Activated CD4-positive, CD25-positive, alpha-beta regulatory T cell treated with anti-CD3 and anti-CD28 coated beads, Interleukin-2, amount 50 U/mL, for 72 hours (primary cell): Measurements from ENCODE around the gene SKP2.

Experiments
- DNase-seq: peaks from one replicate; pipeline ENCODE4 v3.0.0; 2021

The SKP2 gene

GRCh38 chr5:36202521-36202961 is 50.6 kb downstream of the SKP2 start:
- DNase-seq = no peak

DNA sequence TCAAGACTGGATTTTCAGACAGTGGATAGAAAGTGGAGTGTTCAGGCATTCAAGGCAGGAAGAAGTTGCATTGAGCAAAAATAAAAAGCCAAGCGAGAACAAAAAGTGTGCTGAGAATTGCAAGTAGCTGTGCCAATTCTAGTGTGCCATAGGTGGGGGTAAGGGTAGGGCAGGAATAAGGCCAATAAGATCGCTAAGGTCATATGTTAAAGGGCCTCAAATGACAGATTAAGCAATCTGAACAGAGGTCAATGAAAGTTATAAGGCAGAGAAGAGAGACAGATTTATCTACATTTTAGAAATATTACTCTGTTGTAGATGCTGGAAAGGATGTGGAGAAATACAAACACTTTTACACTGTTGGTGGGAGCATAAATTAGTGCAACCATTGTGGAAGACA is 53.4 kb downstream of the SKP2 start:
- no peak for DNase-seq

GRCh38 chr5:36206913-36207312 is 55.0 kb downstream of the SKP2 start:
- no peak for DNase-seq

DNA sequence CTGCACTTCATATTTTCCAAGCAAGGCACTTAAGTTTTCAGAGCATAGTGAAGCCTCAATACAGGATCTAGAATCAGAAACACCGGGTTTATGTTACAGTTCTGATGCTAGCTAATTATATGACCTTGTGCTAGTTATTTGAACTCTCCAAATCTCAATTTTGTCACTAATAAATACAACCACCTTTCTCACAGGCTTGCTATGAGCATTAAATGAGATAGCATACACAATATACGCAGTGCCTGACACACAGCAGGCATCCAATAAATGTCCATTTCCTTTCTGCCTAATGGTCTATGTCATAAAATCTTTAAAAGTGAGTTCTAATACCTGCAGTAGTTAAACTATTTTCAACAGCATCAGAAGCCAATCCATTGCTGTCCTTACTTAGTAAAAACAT is 56.9 kb downstream of the SKP2 start:
- DNase-seq = no peak

- DNase-seq = no peak
Observed at GRCh38 chr5:36209664-36210063, 57.8 kb downstream of the SKP2 start.

GRCh38 chr5:36214436-36214835 is 62.5 kb downstream of the SKP2 start:
- DNase-seq = no peak

GRCh38 chr5:36215910-36216309 is 64.0 kb downstream of the SKP2 start:
- DNase-seq = no peak

- no peak for DNase-seq
Observed at GRCh38 chr5:36217567-36217966, 65.7 kb downstream of the SKP2 start.

DNA sequence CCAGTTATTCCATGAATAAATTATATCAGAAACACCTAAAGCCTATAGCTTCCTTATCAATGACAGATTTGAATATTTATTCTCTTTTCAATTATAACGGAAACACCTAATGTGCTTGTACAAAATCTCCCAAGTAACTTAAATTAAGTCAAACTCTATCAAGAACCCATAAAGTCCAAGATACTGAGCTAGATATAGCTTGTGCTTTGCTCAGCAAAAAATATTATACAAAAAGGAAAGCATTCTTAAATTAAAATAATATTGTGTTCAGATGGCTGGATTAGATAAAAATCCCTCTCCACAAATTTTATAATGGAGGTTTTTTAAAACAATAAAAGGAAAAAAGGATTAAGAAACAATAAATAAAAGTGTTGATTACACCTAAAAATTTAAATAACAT is 66.1 kb downstream of the SKP2 start:
- DNase-seq = no peak

GRCh38 chr5:36222620-36223019 is 70.7 kb downstream of the SKP2 start:
- DNase-seq = no peak

DNA sequence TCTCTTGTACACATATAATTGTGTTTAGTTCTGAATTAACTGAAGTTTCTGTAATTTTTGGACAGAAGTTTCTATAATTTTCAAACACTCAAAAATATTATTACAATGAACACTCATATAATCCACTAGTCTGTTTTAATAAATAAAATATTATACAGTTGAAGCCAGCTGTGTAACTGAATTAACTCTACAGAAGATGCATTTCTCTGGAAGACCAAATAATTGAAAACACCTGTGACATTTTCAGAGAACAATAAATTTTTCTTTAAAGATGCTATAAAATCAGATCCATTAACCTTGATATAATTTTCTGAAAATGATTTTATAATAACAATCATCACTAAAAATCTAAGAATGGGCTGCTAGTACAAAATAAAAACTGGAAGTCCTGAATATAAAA is 75.1 kb downstream of the SKP2 start:
- no peak for DNase-seq

DNA sequence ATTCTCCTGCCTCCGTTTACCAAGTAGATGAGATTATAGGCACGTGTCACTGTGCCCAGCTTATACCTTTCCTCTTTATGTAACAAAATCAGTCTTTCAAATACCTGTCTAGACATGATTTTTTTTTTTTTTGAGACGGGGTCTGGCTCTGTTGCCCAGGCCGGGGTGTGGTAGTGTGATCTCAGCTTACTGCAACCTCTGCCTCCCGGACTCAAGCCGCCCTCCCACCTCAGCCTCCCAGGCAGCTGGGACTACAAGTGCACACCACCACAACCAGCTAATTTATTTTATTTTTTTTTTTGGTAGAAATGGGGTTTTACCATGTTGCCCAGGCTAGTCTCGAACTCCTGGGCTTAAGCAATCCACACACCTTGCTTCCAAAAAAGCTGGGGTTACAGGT is 76.6 kb downstream of the SKP2 start:
- DNase-seq = no peak

DNA sequence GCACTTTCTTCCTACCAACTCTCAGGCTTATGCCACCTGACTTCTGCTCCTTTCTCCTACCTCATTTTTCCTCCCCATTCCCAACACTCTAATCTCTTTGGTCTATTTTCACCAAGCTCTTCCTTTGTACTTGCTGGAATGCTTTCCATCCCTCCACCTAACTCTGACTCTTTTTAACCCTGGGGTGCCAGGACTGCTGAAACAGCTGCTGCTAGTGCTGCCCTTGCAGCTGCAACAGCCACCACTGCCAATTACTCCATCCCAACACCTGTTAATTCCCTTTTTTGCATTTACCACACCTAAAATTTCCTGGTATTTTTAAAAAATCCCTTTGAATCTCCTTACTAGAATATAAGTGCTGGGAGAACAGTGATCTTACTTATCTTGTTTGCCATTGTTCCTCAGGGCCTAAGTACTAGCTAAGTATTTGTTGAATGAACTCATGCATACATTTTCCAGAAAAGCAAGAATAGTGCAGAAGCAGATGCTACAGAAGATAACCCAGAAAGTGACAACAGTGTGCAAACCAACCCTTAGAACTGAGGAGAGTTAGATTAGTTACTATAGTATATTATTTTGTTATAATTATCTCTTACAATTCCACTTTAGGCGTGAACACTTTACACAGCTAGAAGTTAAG is 78.4 kb downstream of the SKP2 start:
- no peak for DNase-seq

- DNase-seq = no peak
Observed at GRCh38 chr5:36232533-36232932, 80.6 kb downstream of the SKP2 start.
